ENCODE measurements around the gene C5orf63.

C5orf63 gene

DNA sequence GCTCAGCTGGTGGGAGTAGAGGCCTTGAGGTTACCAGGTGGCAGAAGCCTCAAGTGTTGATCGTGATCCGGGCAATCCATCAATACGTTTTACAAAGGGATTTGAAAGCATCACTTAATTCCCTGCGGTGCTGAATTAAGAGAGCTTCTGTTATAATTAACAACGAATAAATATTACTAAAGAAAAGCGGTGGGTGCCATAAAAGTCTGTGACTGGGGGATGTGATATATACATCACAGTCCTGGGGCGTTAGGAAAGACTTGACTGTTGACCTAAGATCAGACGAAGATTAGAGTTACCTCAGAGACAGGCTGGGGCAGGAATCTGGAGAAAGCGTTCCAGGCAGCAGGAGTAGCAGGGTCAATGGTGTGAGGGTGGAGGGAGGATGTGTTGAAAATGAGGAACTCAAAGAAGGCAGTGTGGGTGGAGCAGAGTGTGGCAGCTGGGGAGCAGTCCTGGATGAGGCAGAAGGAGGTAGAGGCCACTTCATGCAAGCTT is 6.7 kb upstream of the C5orf63 start:
- peaks cover 4% of the 10 kb centered on the region for H3K27me3 Mint-ChIP-seq (ENCODE audit: low read depth)
- peak overlapping the region in 1 of 3 experiments; percentile 4 for H3K4me3 Mint-ChIP-seq
- H3K4me1 Mint-ChIP-seq, result peaks cover 24% of the 10 kb centered on the region
- no peaks in the 10 kb centered on the region for H3K9me3 Mint-ChIP-seq
- H3K27ac Mint-ChIP-seq, result peak overlapping the region in 2 of 3 experiments; percentile 21 to 24
- TF ChIP-seq, protein P1, sequence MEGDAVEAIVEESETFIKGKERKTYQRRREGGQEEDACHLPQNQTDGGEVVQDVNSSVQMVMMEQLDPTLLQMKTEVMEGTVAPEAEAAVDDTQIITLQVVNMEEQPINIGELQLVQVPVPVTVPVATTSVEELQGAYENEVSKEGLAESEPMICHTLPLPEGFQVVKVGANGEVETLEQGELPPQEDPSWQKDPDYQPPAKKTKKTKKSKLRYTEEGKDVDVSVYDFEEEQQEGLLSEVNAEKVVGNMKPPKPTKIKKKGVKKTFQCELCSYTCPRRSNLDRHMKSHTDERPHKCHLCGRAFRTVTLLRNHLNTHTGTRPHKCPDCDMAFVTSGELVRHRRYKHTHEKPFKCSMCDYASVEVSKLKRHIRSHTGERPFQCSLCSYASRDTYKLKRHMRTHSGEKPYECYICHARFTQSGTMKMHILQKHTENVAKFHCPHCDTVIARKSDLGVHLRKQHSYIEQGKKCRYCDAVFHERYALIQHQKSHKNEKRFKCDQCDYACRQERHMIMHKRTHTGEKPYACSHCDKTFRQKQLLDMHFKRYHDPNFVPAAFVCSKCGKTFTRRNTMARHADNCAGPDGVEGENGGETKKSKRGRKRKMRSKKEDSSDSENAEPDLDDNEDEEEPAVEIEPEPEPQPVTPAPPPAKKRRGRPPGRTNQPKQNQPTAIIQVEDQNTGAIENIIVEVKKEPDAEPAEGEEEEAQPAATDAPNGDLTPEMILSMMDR (IDR thresholded peaks at IDR 0.05; ENCODE audit: unreplicated experiment in 3 of 3), result no peak
- H3K36me3 Mint-ChIP-seq (ENCODE audit: low read depth), result no peaks in the 10 kb centered on the region

DNA sequence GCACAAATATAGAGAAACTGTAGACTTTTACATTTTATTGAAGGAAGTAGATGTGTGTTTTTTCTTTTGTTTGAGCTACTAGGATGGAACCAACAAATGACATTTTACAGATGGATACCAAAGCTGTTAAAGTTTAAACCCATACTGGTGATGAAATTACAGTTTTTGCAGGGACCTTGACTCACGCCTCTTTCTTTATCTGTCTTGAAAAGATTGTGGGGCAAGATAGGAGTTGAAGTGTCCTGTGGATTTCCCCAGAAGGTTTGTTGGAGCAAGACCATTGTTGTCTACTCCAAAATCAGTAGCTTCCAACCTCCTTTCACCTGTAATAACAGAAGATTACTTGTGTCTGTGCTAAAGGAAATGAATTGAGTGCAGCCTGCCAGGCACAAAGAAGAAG is 4.1 kb upstream of the C5orf63 start:
- Mint-ChIP-seq H3K27me3 (ENCODE audit: low read depth) (peaks cover 4% of the 10 kb centered on the region), H3K9me3 (no peaks in the 10 kb centered on the region), H3K36me3 (ENCODE audit: low read depth) (no peaks in the 10 kb centered on the region), H3K27ac (peak overlapping the region; percentile 56 to 86 (median 77)), H3K4me1 (peaks cover 24% of the 10 kb centered on the region), H3K4me3 (no peak overlapping the region)
- TF ChIP-seq, protein P1 (IDR thresholded peaks at IDR 0.05; ENCODE audit: unreplicated experiment in 3 of 3), result no peak

DNA sequence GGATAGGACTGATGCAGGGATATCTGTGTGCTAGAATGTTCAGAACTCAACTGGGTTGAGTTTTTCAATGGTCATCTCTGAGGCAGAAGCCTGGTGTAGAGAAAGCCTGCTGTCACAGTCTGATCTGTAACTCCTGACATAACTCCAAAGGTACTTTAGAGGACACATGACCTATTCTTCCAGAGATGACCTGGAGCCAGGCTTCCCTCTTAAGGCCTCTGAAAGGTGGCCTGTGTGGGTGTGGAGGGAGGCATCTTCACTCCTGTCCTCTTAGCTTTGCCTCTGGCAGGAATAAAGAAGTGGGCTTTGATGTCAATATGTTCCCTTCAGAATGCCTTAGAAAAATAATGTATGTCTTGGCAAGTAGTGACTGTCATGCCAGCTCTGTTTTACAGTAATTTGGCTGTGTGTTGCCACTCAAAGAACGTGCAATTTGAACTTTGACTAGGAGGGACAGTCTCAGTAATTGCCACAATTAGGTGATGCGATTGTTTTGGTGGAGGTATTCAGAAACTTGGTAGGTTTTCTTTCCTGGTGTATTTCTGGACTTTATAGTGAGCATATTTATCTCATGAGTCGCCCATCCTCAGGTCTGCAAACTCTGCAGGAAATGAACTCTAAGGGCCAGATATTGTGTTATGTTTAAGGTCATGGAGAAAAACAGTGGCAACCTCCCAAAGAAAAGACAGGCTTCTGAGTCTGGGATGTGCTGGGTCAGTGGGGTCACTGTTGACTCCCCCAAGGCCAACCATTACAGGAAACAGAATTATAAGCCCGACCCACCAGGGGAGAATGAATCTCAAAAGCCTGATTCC is 3.2 kb upstream of the C5orf63 start:
- peaks cover 4% of the 10 kb centered on the region for H3K27me3 Mint-ChIP-seq (ENCODE audit: low read depth)
- H3K9me3 Mint-ChIP-seq, result no peaks in the 10 kb centered on the region
- no peak overlapping the region for H3K4me3 Mint-ChIP-seq
- H3K4me1 Mint-ChIP-seq, result peaks cover 24% of the 10 kb centered on the region
- H3K36me3 Mint-ChIP-seq (ENCODE audit: low read depth), result no peaks in the 10 kb centered on the region
- TF ChIP-seq, protein P1 (IDR thresholded peaks at IDR 0.05; ENCODE audit: unreplicated experiment in 3 of 3), result no peak
- H3K27ac Mint-ChIP-seq, result peak overlapping the region; percentile 56 to 86 (median 77)

DNA sequence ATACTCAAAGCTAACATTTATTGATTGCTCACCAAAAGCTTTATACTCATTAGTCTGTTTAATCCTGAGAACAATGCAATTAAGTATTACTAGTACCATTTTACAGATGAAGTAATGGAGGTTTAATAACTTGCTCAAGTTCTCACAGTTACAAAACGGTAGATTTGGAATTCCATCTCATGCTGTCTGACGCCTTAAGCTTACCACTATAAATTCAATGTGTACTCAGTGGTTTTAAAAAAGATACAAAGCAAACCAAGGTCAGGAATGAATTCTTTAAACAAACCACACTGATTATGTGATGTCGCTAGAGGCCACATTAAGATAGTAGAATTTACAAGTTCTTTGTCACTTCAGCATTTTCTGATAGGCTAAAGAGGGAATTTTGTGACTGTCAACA is 1.2 kb upstream of the C5orf63 start:
- H3K36me3 Mint-ChIP-seq (ENCODE audit: low read depth), result no peaks in the 10 kb centered on the region
- no peaks in the 10 kb centered on the region for H3K27me3 Mint-ChIP-seq (ENCODE audit: low read depth)
- H3K4me1 Mint-ChIP-seq, result peaks cover 21% of the 10 kb centered on the region
- no peak overlapping the region for H3K4me3 Mint-ChIP-seq
- TF ChIP-seq, protein P1 (IDR thresholded peaks at IDR 0.05; ENCODE audit: unreplicated experiment in 3 of 3), result no peak
- H3K27ac Mint-ChIP-seq, result no peak overlapping the region
- no peaks in the 10 kb centered on the region for H3K9me3 Mint-ChIP-seq

DNA sequence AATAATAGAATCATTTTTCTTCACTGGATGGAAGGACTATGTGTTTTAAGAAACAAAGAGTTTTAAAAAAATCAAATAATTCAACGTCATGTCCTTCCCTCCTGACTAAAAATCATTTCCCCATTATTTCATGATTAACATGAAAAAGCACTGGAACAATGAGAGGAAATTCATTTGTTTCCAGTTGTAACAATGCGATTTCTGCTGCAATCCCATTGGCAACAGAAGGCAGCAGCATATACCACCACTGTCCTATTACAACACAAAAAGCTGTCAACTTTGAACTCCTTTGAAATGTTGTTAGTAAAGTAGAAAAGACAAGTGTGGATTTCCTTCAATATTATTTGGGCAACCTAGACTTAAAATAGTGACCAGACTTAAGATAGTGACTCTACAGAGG is 3.1 kb downstream of the C5orf63 start:
- Mint-ChIP-seq H3K27ac (no peak overlapping the region), H3K27me3 (ENCODE audit: low read depth) (no peaks in the 10 kb centered on the region), H3K9me3 (no peaks in the 10 kb centered on the region), H3K4me1 (peaks cover 8% of the 10 kb centered on the region), H3K4me3 (no peak overlapping the region), H3K36me3 (ENCODE audit: low read depth) (no peaks in the 10 kb centered on the region)
- TF ChIP-seq, protein P1 (IDR thresholded peaks at IDR 0.05; ENCODE audit: unreplicated experiment in 3 of 3), result no peak

Measured in nephron (organoid).